ENCODE measurements around the gene TET3. TPM values are rescaled to one million over a fixed set of nuclear protein-coding genes. Genes with fewer than 3 reads are reported as not detected.

The TET3 gene
- polyA plus RNA-seq, 4 donors, result 19.3 to 26.9 (median 22.0) TPM

GRCh38 chr2:73963385-73964120 lies 21.2 kb upstream of the TET3 start:
- DNase-seq (ENCODE audit: low read depth in 4 of 4, low spot score in 2 of 4), result no peak

GRCh38 chr2:73964223-73964622 lies 20.5 kb upstream of the TET3 start:
- no peak for DNase-seq (ENCODE audit: low read depth in 4 of 4, low spot score in 2 of 4)

DNA sequence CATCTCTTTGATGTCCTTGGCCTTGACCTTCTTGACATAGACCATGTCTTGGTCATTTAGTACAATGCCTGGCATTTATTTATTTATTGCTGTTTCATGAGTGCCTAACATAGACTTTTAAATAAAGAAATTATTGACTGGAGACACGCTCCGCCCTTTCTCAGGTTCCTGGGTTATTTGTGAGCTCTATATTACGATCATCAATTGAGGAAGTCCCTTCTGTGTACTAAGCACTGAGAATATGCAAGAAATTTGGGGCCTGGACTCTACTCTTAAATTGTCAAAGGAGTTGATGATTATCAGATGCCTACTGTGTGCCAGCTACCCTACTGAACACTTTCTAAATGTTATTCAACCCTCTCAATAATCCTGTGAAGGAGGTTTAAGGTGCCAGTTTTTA lies 19.7 kb upstream of the TET3 start:
- DNase-seq (ENCODE audit: low read depth in 4 of 4, low spot score in 2 of 4), result no peak

DNA sequence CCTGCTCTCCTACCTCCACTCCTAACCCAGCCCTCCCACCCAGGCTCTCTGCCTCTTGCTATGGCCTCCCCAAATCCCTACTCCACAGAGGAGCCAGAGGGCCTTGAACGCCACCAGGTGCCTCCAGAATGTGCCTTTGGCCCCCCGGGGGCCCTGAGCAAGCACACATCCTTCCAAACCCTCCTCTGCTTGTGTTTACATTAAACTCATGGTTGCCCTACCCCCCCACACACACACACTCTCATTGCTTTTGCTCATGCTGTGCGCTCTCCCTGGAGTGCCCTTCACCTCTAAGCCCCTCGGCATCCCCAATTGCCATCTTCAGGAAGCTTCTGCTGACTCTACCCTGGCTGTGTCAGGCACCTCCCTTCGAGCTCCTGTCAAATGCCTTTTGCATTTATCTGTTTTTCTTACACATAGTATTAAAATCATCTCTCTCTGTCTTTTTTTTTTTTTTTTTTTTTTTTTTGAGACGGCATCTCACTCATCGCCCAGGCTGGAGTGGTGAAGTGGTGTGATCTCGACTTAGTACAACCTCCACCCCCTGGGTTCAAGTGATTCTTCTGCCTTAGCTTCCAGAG lies 16.3 kb upstream of the TET3 start:
- DNase-seq (ENCODE audit: low read depth in 4 of 4, low spot score in 2 of 4), result no peak

DNA sequence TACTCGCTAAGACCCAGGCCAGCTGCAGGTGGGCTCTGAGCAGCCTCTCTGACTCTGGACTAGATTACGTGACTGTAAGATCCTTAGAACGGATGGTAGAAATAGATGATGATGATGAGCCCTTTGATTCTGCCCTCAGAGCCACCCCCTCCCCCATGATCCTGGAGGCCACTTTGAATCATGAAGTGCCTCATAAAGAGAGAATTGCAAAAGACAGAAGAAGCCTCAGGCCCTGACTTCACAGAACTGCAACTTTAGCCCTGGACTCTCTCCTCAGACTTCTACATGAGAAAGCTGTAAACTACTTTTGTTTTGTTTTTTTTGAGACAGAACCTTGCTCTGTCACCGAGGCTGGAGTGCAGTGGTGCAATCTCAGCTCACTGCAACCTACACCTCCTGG lies 15.4 kb upstream of the TET3 start:
- no peak for DNase-seq (ENCODE audit: low read depth in 4 of 4, low spot score in 2 of 4)

DNA sequence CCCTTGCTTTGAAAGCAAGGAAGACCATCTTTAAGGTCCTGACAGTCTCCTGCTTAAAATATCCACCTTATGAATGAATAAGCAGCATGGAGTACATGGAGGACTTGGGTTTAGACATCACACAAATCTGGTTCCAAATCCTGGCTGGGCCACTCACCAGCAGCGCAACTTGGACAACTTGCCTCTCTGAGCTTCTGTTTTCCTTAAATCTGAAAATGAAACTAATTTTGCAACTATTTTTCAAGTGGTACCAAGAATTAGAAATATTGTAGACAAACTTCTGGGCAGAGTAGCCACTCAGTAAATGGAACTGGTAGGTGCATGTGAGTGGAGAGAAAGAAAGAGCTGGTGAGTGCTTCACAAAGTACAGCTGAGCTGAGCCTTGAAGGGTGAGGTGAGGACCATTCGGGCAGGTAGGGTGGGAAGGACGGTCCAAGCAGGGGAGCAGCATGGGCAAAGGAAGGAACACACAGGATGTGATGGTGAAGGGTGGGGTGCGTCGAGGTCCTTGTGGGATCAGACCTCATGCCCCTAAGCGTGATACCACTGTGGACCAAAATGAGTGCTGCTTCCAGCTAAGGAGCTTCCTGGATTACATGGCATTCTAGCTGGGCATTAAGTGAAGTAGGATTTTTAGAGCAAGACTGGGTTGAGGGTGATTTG lies 14.4 kb upstream of the TET3 start:
- no peak for DNase-seq (ENCODE audit: low read depth in 4 of 4, low spot score in 2 of 4)

GRCh38 chr2:73970850-73971471 lies 13.7 kb upstream of the TET3 start:
- DNase-seq (ENCODE audit: low read depth in 4 of 4, low spot score in 2 of 4), result no peak

- DNase-seq (ENCODE audit: low read depth in 4 of 4, low spot score in 2 of 4), result no peak
These were observed 13.0 kb upstream of the TET3 start for GRCh38 chr2:73971722-73972121.

- DNase-seq (ENCODE audit: low read depth in 4 of 4, low spot score in 2 of 4), result no peak
These were observed 11.9 kb upstream of the TET3 start for GRCh38 chr2:73972846-73973245.

GRCh38 chr2:73975731-73976130 lies 9.0 kb upstream of the TET3 start:
- DNase-seq (ENCODE audit: low read depth in 4 of 4, low spot score in 2 of 4), result no peak

- DNase-seq (ENCODE audit: low read depth in 4 of 4, low spot score in 2 of 4), result no peak
These were observed 7.9 kb upstream of the TET3 start for GRCh38 chr2:73976803-73977202.

DNA sequence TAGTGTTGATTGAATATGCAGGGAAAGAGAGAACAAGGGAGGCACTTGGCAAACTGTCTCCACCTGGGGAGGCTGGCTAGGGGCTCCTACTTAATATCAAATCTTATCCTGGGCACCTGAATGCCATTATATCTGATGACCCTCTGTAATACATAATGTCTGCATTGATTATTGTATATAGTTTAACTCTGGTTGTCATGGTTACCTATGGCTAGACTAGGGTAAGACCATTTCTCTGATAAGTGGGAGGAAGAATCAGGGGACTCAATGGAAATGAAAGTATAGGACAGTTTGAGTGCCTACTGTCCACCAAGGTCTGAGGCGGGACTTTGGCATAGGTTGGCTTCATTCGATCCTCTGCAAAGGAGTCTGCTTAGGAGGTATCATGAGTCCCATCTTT lies 7.2 kb upstream of the TET3 start:
- DNase-seq (ENCODE audit: low read depth in 4 of 4, low spot score in 2 of 4), result no peak

DNA sequence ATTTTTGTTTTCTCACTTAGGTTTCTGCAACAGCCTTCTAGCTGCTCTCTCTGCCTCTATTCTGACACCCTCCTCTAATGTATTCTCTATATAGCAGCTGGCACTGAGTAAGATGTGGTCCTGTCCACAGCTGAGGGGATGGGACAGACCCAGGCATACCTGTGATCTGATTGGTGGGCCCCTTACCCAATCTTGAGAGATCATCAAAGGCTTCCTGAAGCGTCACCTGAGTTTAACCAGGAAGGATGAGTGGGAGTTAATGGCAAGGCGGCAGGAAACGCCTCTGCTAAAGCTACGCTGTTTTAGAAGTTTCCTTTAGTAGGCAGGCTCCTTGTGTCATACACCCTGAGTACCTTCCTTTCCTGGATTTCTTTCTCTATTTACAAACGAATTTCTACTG lies 5.7 kb upstream of the TET3 start:
- DNase-seq (ENCODE audit: low read depth in 4 of 4, low spot score in 2 of 4), result no peak

DNA sequence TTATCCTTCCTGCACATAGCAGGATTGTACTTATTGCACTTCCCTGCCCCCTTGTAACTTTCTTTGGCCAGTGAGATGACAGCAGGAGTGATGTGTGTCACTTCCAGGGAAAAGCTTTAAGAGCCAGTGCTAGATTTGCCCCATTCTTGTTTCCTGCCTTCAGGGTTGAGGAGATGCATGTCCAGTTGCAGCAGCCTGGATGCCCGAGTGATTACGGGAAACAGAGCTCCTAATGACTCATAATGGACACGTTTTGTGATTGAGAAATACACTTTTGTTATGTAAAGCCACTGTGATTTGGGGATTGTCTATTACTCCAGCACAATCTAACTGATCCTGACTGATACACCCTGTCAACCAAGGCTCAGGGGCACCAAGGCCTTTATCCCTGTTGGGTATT lies 5.0 kb upstream of the TET3 start:
- DNase-seq (ENCODE audit: low read depth in 4 of 4, low spot score in 2 of 4), result no peak

DNA sequence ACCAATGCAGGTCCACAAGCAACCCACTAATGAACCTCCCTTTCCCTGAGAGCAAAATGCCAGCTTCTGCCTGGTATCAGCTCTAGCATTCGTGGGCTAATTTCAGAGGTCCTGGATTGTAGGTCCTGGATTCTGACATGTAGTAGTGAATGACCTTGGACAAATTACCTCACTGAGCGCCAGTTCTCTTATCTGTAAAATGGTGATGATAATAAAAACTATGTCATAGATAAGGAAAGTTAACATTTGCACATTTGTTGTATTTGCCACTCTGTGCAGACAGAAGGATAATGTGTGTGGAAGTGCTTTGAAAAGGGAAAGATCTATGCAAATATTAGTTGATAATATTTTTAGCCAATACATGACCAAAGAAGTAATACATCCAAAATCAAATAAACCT lies 4.1 kb upstream of the TET3 start:
- DNase-seq (ENCODE audit: low read depth in 4 of 4, low spot score in 2 of 4), result no peak

- no peak for DNase-seq (ENCODE audit: low read depth in 4 of 4, low spot score in 2 of 4)
These were observed 3.4 kb upstream of the TET3 start for GRCh38 chr2:73981081-73982001.

DNA sequence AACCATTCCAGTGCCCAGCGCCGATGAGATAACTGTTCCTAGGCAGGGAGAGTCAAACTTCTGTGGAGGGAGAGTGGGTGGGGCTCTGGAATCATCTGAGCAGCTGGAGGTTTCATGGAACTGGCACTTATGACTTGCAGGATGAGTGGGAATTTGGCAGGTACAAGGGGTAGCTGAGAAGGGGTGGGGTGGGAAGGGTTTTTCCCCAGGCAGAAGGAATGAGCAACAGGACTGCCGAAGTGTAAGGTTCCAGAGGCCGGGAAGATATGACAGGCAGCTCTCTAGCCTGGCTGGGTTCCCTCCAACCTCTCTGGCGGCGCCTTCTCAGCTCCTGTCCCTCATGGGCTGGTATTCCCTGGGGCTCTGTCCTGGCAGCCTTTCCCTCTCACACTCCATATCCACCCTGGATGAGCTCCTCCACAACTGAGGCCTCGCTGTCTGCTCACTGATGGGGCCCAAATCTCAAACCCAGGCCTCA lies 2.5 kb upstream of the TET3 start:
- DNase-seq (ENCODE audit: low read depth in 4 of 4, low spot score in 2 of 4), result no peak

DNA sequence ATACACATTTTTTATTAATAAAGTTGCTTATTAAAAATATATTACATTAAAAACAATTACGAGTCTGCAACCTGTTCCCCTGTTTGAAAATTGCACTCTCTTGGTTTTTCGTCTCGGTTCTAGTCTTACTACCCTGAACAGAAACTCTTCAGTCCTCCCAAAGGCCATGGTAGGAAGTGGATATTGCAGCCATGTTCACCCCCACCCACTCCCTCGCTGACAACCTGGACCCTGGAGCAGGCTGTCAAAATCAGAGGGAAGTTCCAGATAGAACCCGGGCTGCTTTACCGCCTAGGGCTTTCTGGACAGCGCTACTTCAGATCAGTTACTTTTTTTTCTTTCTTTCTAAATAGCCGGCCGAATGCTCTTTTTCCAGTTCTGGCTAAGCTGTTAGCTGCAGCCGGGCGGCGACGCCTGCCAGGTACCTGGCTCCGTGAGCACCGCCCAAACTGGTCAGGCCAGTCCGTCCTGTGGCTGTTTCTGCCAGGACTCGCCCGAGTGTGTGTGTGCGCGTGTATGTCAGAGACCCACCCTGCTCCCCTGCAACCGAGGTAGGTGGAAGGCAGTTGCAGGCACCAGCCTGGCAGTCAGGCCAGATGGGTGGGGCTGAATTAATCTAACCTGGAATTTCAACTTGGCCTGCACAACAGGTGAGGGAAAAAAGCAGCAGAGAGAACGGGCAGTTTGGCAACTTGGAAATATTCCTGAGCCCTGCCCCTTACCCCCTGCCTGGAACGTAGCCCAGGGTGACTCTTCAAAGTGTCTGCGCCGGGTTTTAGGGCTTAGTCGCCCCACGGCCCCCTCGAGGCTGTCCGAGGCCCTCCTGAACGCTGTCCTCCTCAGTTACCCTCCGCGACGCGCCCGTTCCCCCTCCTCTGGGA lies 1.1 kb upstream of the TET3 start:
- no peak for DNase-seq (ENCODE audit: low read depth in 4 of 4, low spot score in 2 of 4)

DNA sequence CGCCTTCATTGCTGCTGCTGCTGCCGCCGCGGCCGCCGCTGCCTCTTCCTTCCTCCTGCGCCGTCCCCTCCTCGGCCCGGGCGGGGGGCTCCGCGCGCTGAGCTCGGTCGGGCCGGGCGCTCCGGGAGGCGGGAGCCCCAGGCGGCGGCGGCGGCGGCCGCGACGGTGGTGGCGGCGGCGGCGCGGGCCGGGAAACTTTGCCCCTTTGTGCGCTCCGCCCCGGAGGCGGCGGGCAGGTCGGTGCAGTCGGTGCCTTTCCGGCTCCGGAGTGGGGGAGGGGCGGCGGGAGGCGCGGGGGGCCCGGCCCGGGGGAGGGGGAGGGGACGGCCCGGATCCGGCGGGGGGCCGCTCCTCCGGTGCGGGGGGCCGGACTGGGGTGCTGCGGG lies 205 bp downstream of the TET3 start:
- DNase-seq (ENCODE audit: low read depth in 4 of 4, low spot score in 2 of 4), result no peak
